Common myeloid progenitor, CD34-positive (primary cell): ENCODE data around the gene TUBA8.
A peak's percentile ranks its signal among the peaks of the same experiment; 100 is the strongest.

Source experiments
- CTCF ChIA-PET: fragments of 350-600 bp; sonication (Branson Sonifier 250); formaldehyde crosslinking; loops from one replicate; lab custom pipeline; 2021; ENCODE audit warnings: antibody characterized with exemption; lab: Charles Lee
- POLR2A ChIA-PET: fragments of 350-600 bp; sonication (Branson Sonifier 250); formaldehyde crosslinking; loops from one replicate; lab custom pipeline; 2021; ENCODE audit warnings: antibody characterized with exemption; lab: Charles Lee
- DNase-seq, 3 donors: peaks; one replicate each; pipeline versions ENCODE4 v3.0.0 to v3.0.0-alpha.2; 2013
- H3K27ac ChIP-seq, 2 experiments: 1 replicate in 1 of 2; 2 replicates in 1 of 2; pipeline ENCODE4 v1.7.0; 2013; ENCODE audit warnings: inconsistent platforms in 2 of 2, low read length in 2 of 2, mild to moderate bottlenecking in 2 of 2, low read depth in 1 of 2, moderate library complexity in 1 of 2; ENCODE audit not compliant: severe bottlenecking in 2 of 2, insufficient read depth in 1 of 2, poor library complexity in 1 of 2
- H3K27me3 ChIP-seq, 5 experiments: replicated peaks in 2 of 5; 1 replicate in 3 of 5; 2 replicates in 2 of 5; pipeline versions ENCODE4 v1.6.1 to v1.7.0; 2013; ENCODE audit warnings: low read length in 4 of 5, mild to moderate bottlenecking in 2 of 5, moderate library complexity in 2 of 5, inconsistent platforms in 1 of 5; ENCODE audit not compliant: insufficient read depth in 5 of 5, control insufficient read depth in 4 of 5
- H3K36me3 ChIP-seq, 4 experiments: 1 replicate in 2 of 4; 2 replicates in 2 of 4; pipeline versions ENCODE4 v1.6.1 to v1.7.0; 2013; ENCODE audit warnings: low read length in 3 of 4, control low read depth in 1 of 4, mild to moderate bottlenecking in 1 of 4; ENCODE audit not compliant: control insufficient read depth in 4 of 4, insufficient read depth in 4 of 4
- H3K4me1 ChIP-seq, 4 experiments: 1 replicate in 3 of 4; 2 replicates in 1 of 4; pipeline versions ENCODE4 v1.6.1 to v1.7.1; 2013; ENCODE audit warnings: low read length in 3 of 4, mild to moderate bottlenecking in 3 of 4, control low read depth in 1 of 4, inconsistent platforms in 1 of 4, moderate library complexity in 1 of 4; ENCODE audit not compliant: control insufficient read depth in 4 of 4, insufficient read depth in 4 of 4; ENCODE audit errors: control extremely low read depth in 1 of 4
- H3K4me3 ChIP-seq, 7 experiments: 1 replicate in 4 of 7; 2 replicates in 3 of 7; pipeline versions ENCODE4 v1.5.1 to v1.7.0; 2013; ENCODE audit warnings: mild to moderate bottlenecking in 7 of 7, low read length in 6 of 7, moderate library complexity in 6 of 7, inconsistent platforms in 2 of 7, low read depth in 2 of 7, control low read depth in 1 of 7; ENCODE audit not compliant: insufficient read depth in 4 of 7, control insufficient read depth in 1 of 7; ENCODE audit errors: extremely low read depth in 1 of 7
- H3K9me3 ChIP-seq, 5 experiments: 1 replicate in 4 of 5; 2 replicates in 1 of 5; pipeline versions ENCODE4 v1.6.1 to v1.7.1; 2013; ENCODE audit warnings: low read length in 4 of 5, mild to moderate bottlenecking in 2 of 5, inconsistent platforms in 1 of 5, low read depth in 1 of 5, moderate library complexity in 1 of 5; ENCODE audit not compliant: control insufficient read depth in 4 of 5, insufficient read depth in 2 of 5; ENCODE audit errors: control extremely low read depth in 1 of 5
- WGBS: methylation state at CpG from one replicate; pipeline ENCODE4 v1.1.5; 2013; ENCODE audit not compliant: insufficient coverage; 5-methylcytosine and 5-hydroxymethylcytosine counted together

The TUBA8 gene

DNA sequence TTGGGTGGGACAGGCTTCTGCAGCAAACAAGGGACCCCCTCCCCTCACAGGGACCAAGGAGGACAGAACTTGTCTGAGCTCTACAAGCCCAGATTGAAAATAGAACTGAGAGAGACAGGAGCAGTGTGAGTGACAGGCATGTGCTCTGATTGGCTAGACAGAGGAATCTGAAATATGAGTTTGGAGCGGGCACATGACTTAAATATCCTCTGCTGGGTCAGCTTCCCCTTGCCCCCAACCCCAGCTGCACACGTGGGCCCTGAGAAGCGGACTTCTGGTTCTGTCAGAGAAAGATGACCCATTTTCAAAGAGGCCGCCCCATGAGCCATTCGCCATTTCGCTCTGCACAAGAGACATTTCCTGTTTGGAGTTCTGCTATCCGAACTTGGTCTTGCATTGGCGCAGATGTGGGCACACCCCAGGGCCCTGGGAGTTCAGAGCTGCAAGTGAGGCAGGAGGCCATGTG, 5.3 kb downstream of the TUBA8 start:
- 85% methylated on average over 5 of the region's 8 CpGs for WGBS
- Histone ChIP-seq H3K9me3 (no peaks in the 10 kb centered on the region), H3K27me3 (peaks cover 2 to 17% (median 10%) of the 10 kb centered on the region in 5 experiments), H3K4me1 (peaks cover 7 to 55% (median 46%) of the 10 kb centered on the region in 4 experiments), H3K36me3 (no peaks in the 10 kb centered on the region), H3K27ac (no peak overlapping the region), H3K4me3 (no peak overlapping the region)
- POLR2A ChIA-PET = no interaction called here
- CTCF ChIA-PET = interaction anchor here (0.5 to 1.3 kb wide), 3 partner anchors 38 to 465 kb away, joined by 3 to 4 read pairs (median 4); partner anchors contain the start of gene PEX26
- no peak for DNase-seq

DNA sequence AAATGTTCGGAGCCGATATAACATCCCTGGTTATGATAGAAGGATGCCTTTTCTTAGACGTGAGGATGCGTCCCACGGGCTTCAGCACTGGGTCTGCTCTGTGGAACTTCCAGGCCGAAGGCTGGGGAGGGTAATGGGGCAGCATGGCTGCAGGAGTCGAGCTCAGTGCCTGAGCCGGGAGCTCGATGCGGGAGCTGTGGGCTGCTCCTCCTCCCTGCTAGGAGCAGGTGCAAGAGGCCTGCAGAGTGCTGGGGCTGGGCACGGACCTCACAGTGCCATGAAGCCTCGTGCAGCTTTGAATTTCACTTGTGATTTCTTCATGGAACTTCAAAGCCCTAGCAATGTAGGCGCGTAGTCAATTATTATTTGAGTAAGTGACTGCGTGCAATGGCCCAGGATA, 6.0 kb downstream of the TUBA8 start:
- Histone ChIP-seq H3K27me3 (peaks cover 2 to 10% (median 4%) of the 10 kb centered on the region in 5 experiments), H3K36me3 (no peaks in the 10 kb centered on the region), H3K27ac (no peak overlapping the region), H3K9me3 (no peaks in the 10 kb centered on the region), H3K4me1 (peaks cover 7 to 48% (median 39%) of the 10 kb centered on the region in 4 experiments), H3K4me3 (no peak overlapping the region)
- WGBS = 96% methylated on average over 15 of the region's 15 CpGs
- CTCF ChIA-PET = interaction anchor here (0.5 to 1.3 kb wide), 3 partner anchors 97 to 466 kb away, joined by 3 to 4 read pairs (median 3); no protein-coding TSS in a partner anchor
- no peak for DNase-seq
- POLR2A ChIA-PET = no interaction called here

DNA sequence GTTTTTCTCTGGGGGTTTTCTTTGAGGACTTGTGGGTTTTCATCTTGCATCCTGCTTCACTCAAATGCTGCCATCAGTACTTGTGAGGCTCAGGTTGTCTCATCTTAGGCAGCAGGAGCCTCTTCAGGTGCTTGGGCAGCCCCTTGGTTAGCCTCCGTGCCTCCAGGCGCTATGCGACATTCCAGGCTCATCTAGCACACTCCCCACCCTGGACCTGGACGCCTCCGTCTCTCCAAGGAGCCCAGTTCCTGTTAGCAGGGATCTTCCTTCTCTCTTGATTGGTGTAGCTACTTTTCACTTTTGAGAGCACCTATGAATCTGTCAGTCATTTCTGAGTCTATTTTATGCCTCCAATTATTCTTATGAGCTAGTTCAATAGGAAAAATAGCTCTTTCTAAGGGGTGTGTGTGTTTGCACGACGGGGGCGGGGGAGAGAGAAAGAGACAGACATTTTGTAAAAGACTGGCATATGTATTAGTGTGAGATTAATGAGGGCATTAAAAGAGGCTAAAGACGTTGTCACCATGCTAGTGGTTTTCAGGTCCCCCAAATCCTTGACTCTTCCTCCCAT, 7.8 kb downstream of the TUBA8 start:
- peaks cover 0 to 2% (median 0%) of the 10 kb centered on the region in 5 experiments for H3K27me3 ChIP-seq

DNA sequence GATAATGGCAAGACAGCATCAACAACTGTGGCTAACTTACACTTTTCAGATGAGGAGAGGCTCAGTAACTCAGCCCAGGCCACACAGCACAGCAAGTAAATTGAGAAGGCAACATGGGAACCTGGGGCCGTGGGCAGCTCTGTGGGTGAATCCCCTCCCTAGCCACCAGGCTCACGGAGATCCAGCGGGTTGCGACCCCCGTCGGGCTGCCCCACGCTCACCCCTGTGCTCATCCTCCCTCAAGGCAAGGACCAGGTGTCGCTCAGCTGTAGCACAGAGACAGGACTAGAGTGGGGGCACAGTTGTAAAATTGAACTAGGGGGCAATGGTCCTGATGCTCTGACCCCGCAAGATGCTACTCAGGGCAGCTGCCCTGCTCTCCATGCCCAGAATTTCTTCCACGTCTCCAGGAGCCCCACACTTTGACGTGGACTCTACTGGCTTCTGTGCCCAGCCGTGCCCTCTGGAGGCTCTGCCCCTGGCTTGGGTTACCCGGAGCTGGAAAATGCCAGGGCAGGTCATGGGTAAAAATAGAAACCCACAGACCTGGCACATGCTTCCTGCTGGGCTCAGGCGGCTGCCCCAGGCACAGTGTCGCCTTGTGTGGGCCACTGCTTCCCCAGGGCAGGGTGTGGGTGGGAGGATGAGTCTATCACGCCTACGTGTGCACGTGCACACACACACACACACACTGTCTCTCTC, 9.0 kb downstream of the TUBA8 start:
- Histone ChIP-seq H3K27me3 (peaks cover 0 to 2% (median 0%) of the 10 kb centered on the region in 5 experiments), H3K4me3 (peak overlapping the region in 1 of 7 experiments; percentile 39), H3K9me3 (no peaks in the 10 kb centered on the region), H3K4me1 (peaks cover 4 to 24% (median 22%) of the 10 kb centered on the region in 4 experiments), H3K27ac (no peak overlapping the region), H3K36me3 (no peaks in the 10 kb centered on the region)
- DNase-seq = peak in 2 of 3 donors; percentile 54 to 76
- ChIA-PET CTCF (no interaction called here), POLR2A (no interaction called here)
- WGBS = 28% methylated on average over 4 of the region's 18 CpGs

More for the DNA sequence above, 7.8 kb downstream of the TUBA8 start:
- DNase-seq = no peak
- 98% methylated on average over 9 of the region's 9 CpGs for WGBS
- Histone ChIP-seq H3K36me3 (no peaks in the 10 kb centered on the region), H3K4me3 (no peak overlapping the region), H3K9me3 (no peaks in the 10 kb centered on the region), H3K4me1 (peaks cover 7 to 35% (median 34%) of the 10 kb centered on the region in 4 experiments), H3K27ac (no peak overlapping the region)
- ChIA-PET CTCF (no interaction called here), POLR2A (no interaction called here)

DNA sequence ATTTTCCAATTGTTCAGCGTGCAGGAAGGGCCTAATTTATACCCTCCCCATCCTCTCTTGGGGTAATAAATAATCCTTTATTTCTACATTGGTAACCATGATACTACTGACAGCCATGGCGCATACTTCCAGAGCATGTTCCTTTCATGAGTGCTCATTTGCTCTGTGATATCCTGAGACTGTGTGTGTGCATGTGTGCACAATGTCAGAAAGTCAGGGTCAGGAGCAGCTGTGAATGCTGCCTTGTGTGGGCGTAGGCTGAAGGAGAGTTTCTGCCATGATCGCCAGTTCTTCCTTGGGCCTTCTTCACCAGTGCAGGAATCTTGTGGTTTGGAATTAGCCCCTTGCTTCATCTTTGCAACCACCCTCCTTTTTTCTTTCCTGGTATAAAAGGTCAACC, 10.2 kb downstream of the TUBA8 start:
- Histone ChIP-seq H3K36me3 (no peaks in the 10 kb centered on the region), H3K4me3 (no peak overlapping the region), H3K9me3 (no peaks in the 10 kb centered on the region), H3K27ac (no peak overlapping the region), H3K4me1 (peaks cover 0 to 15% (median 12%) of the 10 kb centered on the region in 4 experiments), H3K27me3 (peaks cover 0 to 2% (median 0%) of the 10 kb centered on the region in 5 experiments)
- ChIA-PET CTCF (interaction anchor here (1.0 to 1.1 kb wide), 2 partner anchors 8 to 12 kb away, joined by 3 read pairs; no protein-coding TSS in a partner anchor), POLR2A (no interaction called here)
- 90% methylated on average over 2 of the region's 4 CpGs for WGBS
- DNase-seq = no peak

DNA sequence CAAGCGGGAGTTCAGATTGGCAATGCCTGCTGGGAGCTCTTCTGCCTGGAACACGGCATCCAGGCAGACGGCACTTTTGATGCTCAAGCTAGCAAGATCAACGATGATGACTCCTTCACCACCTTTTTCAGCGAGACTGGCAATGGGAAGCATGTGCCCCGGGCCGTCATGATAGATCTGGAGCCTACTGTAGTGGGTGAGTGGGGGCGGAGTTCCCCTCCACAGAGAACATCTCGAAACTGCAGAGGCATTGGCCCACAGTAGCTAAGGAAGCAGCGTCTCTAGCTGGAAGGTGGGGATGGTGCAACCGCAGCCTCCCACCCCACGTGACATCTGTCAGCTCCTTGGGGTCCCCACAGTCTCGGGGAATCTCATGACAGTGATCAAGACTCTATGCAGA, 10.9 kb downstream of the TUBA8 start:
- Histone ChIP-seq H3K4me3 (no peak overlapping the region), H3K27me3 (peaks cover 0 to 2% (median 0%) of the 10 kb centered on the region in 5 experiments), H3K27ac (no peak overlapping the region), H3K4me1 (peaks cover 0 to 15% (median 11%) of the 10 kb centered on the region in 4 experiments), H3K36me3 (peaks cover 0 to 3% (median under 1%) of the 10 kb centered on the region in 4 experiments), H3K9me3 (no peaks in the 10 kb centered on the region)
- 94% methylated on average over 9 of the region's 13 CpGs for WGBS
- POLR2A ChIA-PET = no interaction called here
- DNase-seq = no peak
- CTCF ChIA-PET = interaction anchor here (1.0 kb wide), 1 partner anchor 12 kb away, joined by 3 read pairs; no protein-coding TSS in a partner anchor
